GM12891 (cell line): ENCODE measurements around the gene HSPA1B.

Experiments used
- POLR2AphosphoS5 ChIP-seq: IDR thresholded peaks from 2 replicates; pipeline ENCODE4 v1.6.1; 2011; ENCODE audit warnings: low read depth, low read length, control low read depth
- POU2F2 ChIP-seq: IDR thresholded peaks from 2 replicates; pipeline ENCODE4 v1.6.1; 2011; ENCODE audit warnings: low read depth, mild to moderate bottlenecking, control low read depth, low read length, moderate library complexity
- SPI1 ChIP-seq: IDR thresholded peaks from 2 replicates; pipeline ENCODE4 v1.6.1; 2011; ENCODE audit warnings: low read depth, low read length, control low read depth
- TAF1 ChIP-seq: IDR thresholded peaks from 2 replicates; pipeline ENCODE4 v1.6.1; 2011; ENCODE audit warnings: low read depth, low read length, control low read depth

- TF ChIP-seq TAF1 (no peak), POU2F2 (no peak), SPI1 (no peak), POLR2AphosphoS5 (no peak)
Observed at GRCh38 chr6:31875877-31876276, 48.3 kb downstream of the HSPA1B start.
